HG03066 (cell line): ENCODE results near the gene UBXN7.
"Not testable (repeated sequence)": the region's sequence is repeated elsewhere in the genome, so short reads cannot be mapped to it uniquely, and the experiment has no call there.

Source experiments
- ATAC-seq: cut with Tn5 transposase; IDR thresholded peaks from one replicate; pipeline ENCODE4 v1.9.1; 2021; ENCODE audit warnings: low read depth; ENCODE audit not compliant: unreplicated experiment

UBXN7 gene

GRCh38 chr3:196320137-196320536 is 112.1 kb downstream of the UBXN7 start:
- ATAC-seq = no peak

- ATAC-seq = peak; percentile 73
These were observed 114.3 kb downstream of the UBXN7 start, which contains the start of gene DYNLT2B for GRCh38 chr3:196317687-196318467. Gene DYNLT2B (minus strand): TSS chr3:196318240. CDS start chr3:196318152, 88 bp downstream.

GRCh38 chr3:196316799-196317686 is 115.2 kb downstream of the UBXN7 start:
- not testable (repeated sequence) for ATAC-seq

GRCh38 chr3:196315821-196316220 is 116.4 kb downstream of the UBXN7 start:
- no peak for ATAC-seq

GRCh38 chr3:196314597-196314996 is 117.6 kb downstream of the UBXN7 start:
- no peak for ATAC-seq

- not testable (repeated sequence) for ATAC-seq
These were observed 118.1 kb downstream of the UBXN7 start for GRCh38 chr3:196314086-196314485.

- not testable (repeated sequence) for ATAC-seq
These were observed 129.3 kb downstream of the UBXN7 start for GRCh38 chr3:196302960-196303359.

- ATAC-seq = not testable (repeated sequence)
These were observed 129.7 kb downstream of the UBXN7 start for GRCh38 chr3:196302551-196302950.

GRCh38 chr3:196298521-196298920 is 133.7 kb downstream of the UBXN7 start:
- no peak for ATAC-seq
